GM12892 (cell line): ENCODE measurements around the gene GSTO2.

Experiments
- POLR2A ChIP-seq: IDR thresholded peaks from 2 replicates; pipeline ENCODE4 v1.6.1; 2011; ENCODE audit warnings: low read depth, low read length, control low read depth
- POLR2AphosphoS5 ChIP-seq: IDR thresholded peaks from 2 replicates; pipeline ENCODE4 v1.6.1; 2011; ENCODE audit warnings: low read depth, low read length, control low read depth

- TF ChIP-seq POLR2A, result no peak
- no peak for TF ChIP-seq POLR2AphosphoS5
Observed at GRCh38 chr10:104307576-104308438, 38.8 kb downstream of the GSTO2 start.
